Fibroblast of pulmonary artery (primary cell): ENCODE data around the gene FSHR.

Source experiments
- DNase-seq: peaks from one replicate; pipeline ENCODE4 v3.0.0-alpha.2; 2010; ENCODE audit warnings: low read depth
- H3K4me3 ChIP-seq: replicated peaks from 2 replicates; pipeline ENCODE4 v1.5.1; 2011; ENCODE audit warnings: low read depth, mild to moderate bottlenecking, control low read depth, low read length, moderate library complexity
- TF ChIP-seq, protein P1 (sequence below): IDR thresholded peaks from 2 replicates; pipeline ENCODE4 v1.5.1; 2011; ENCODE audit warnings: mild to moderate bottlenecking, control low read depth, low read length, inconsistent platforms; ENCODE audit errors: missing control alignments

FSHR gene

DNA sequence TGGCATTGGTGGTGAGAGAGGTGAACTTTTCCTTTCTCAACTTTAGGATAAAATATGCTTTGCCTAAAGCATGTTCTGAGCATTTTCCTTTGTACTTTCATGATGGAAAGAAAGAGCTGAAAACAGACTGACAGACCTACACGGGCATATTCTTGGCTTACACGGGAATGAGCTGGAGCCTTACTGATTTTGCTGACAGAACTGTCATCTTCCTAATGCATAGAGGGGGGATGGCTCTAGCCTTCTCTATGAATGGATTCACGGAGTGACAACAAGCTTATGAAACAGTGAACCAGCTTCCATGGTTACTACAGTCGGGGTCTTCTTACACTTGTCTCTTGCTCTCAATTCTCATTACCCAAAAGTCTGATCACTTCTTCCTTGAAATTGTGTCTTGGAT lies 32.2 kb downstream of the FSHR start:
- TF ChIP-seq, protein P1, sequence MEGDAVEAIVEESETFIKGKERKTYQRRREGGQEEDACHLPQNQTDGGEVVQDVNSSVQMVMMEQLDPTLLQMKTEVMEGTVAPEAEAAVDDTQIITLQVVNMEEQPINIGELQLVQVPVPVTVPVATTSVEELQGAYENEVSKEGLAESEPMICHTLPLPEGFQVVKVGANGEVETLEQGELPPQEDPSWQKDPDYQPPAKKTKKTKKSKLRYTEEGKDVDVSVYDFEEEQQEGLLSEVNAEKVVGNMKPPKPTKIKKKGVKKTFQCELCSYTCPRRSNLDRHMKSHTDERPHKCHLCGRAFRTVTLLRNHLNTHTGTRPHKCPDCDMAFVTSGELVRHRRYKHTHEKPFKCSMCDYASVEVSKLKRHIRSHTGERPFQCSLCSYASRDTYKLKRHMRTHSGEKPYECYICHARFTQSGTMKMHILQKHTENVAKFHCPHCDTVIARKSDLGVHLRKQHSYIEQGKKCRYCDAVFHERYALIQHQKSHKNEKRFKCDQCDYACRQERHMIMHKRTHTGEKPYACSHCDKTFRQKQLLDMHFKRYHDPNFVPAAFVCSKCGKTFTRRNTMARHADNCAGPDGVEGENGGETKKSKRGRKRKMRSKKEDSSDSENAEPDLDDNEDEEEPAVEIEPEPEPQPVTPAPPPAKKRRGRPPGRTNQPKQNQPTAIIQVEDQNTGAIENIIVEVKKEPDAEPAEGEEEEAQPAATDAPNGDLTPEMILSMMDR, result no peak
- no peak for DNase-seq

GRCh38 chr2:49113046-49113445 lies 41.3 kb downstream of the FSHR start:
- no peak overlapping the region for H3K4me3 ChIP-seq
- TF ChIP-seq, protein P1, result no peak
- no peak for DNase-seq

More for the DNA sequence above, 32.2 kb downstream of the FSHR start:
- H3K4me3 ChIP-seq, result no peak overlapping the region

DNA sequence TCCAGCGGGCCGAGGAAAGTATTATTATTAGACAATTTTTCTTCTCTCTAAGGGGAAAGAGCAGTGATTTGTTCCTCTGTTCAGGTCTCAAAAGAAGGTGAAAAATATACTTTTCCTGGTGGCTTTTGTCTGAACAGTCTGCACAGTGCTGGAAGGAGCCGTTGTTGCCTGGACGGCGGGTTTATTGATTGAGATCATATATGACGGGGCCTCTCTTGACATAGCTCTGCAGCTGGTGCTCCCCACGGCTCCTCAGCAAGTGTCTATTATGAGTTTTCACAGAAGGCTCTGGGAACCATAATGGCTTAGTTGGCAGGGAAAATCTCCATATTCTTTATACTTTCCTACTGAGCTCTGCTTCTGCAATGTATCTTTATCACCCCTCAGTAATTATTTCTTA lies 42.9 kb downstream of the FSHR start:
- H3K4me3 ChIP-seq, result no peak overlapping the region
- TF ChIP-seq, protein P1, result no peak
- DNase-seq, result no peak

DNA sequence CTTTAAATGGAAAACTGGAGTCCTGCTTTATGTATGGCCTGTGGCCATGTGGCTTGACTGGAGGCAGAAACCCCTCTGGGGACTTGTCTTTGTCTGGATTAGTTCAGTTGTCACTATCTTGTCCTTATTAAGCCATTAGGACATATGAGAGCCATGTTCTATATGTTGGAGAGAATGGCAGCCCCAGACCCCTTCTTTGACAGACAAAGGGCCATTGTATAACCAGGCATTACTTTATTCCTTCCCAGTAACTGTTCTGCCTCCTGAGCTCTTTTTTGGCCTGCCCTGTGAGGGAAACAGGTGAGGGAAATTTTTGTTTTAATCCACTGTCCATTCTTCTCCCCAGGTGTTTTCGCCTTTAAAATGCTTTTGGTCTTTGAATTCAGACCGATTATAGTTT lies 43.3 kb downstream of the FSHR start:
- H3K4me3 ChIP-seq, result no peak overlapping the region
- DNase-seq, result no peak
- TF ChIP-seq, protein P1, result no peak

DNA sequence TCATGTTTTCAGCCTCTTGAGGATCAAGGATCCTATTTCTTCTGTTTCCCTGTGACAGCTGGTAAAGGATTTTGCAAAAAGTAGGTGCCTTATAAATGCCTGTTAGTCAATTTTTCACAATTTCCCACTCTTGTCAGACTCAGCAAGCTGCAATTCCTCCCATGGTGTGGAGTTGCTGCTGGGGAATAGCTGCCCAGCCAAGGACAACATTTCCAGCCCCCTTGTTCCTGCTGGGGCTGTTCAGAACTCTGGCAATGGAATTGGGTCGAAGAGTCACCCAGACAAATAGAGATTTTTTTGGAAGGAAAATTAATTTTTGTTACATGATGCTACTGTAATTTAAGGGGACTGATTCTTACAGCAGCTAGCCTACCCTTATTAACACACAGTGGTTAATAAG lies 43.7 kb downstream of the FSHR start:
- TF ChIP-seq, protein P1, result no peak
- H3K4me3 ChIP-seq, result no peak overlapping the region
- DNase-seq, result no peak

DNA sequence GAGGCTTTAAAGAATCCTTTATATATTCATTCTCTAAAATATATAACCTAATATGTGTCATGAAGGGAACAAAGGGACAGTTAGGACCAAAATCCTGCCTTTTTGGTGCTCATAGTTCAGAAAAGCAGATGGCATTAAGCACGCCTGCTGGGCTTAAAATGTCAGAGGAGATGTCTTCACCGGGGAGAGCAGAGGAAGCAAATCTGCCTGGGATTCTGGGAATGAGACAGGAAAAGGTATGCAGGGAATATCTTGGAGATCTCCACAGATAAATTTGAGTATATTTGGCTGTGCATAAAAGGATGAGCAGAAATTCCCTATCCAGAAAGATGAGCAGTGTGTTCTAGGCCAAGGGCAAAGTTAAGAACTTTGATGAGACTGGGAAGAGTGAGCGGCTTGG lies 45.5 kb downstream of the FSHR start:
- no peak overlapping the region for H3K4me3 ChIP-seq
- TF ChIP-seq, protein P1, result no peak

GRCh38 chr2:49108436-49108835 lies 45.9 kb downstream of the FSHR start:
- TF ChIP-seq, protein P1, result no peak
- no peak overlapping the region for H3K4me3 ChIP-seq
- no peak for DNase-seq

More for the DNA sequence above, 45.5 kb downstream of the FSHR start:
- no peak for DNase-seq
